GM19099 (cell line): Measurements from ENCODE around the gene TXNDC2.

Experiments
- POLR2A ChIP-seq: IDR thresholded peaks from 3 replicates; pipeline ENCODE4 v1.6.1; 2011; ENCODE audit warnings: low read depth; ENCODE audit not compliant: insufficient read length; ENCODE audit errors: extremely low read depth

Gene TXNDC2

GRCh38 chr18:9885170-9886004, at the start of gene TXNDC2:
TSS of gene TXNDC2 (plus strand) at chr18:9885973. CDS start at chr18:9886681, 708 bp downstream.
- TF ChIP-seq POLR2A = no peak

- no peak for TF ChIP-seq POLR2A
These were observed 47.5 kb upstream of the TXNDC2 start for GRCh38 chr18:9838144-9838877.

GRCh38 chr18:9839211-9839610, 46.6 kb upstream of the TXNDC2 start:
- TF ChIP-seq POLR2A = no peak

GRCh38 chr18:9839853-9840252, 45.9 kb upstream of the TXNDC2 start:
- no peak for TF ChIP-seq POLR2A

- no peak for TF ChIP-seq POLR2A
These were observed 44.0 kb upstream of the TXNDC2 start for GRCh38 chr18:9841752-9842151.

GRCh38 chr18:9842448-9842847, 43.3 kb upstream of the TXNDC2 start:
- TF ChIP-seq POLR2A = no peak

- no peak for TF ChIP-seq POLR2A
These were observed 40.5 kb upstream of the TXNDC2 start for GRCh38 chr18:9845256-9845655.

GRCh38 chr18:9846162-9846925, 39.4 kb upstream of the TXNDC2 start:
- TF ChIP-seq POLR2A = no peak

- TF ChIP-seq POLR2A = no peak
These were observed 37.4 kb upstream of the TXNDC2 start for GRCh38 chr18:9848170-9848879.

GRCh38 chr18:9849407-9850283, 36.1 kb upstream of the TXNDC2 start:
- TF ChIP-seq POLR2A = no peak

- TF ChIP-seq POLR2A = no peak
These were observed 35.5 kb upstream of the TXNDC2 start for GRCh38 chr18:9850309-9850708.

GRCh38 chr18:9851511-9851910, 34.3 kb upstream of the TXNDC2 start:
- TF ChIP-seq POLR2A = no peak

GRCh38 chr18:9852266-9853081, 33.3 kb upstream of the TXNDC2 start:
- TF ChIP-seq POLR2A = no peak
